ENCODE data around the gene CNOT4. TPM values are rescaled to one million over a fixed set of nuclear protein-coding genes. Genes with fewer than 3 reads are reported as not detected.

The CNOT4 gene
- total and polyA plus RNA-seq, 8 donors, result 4.6 to 50.2 (median 10.9) TPM

DNA sequence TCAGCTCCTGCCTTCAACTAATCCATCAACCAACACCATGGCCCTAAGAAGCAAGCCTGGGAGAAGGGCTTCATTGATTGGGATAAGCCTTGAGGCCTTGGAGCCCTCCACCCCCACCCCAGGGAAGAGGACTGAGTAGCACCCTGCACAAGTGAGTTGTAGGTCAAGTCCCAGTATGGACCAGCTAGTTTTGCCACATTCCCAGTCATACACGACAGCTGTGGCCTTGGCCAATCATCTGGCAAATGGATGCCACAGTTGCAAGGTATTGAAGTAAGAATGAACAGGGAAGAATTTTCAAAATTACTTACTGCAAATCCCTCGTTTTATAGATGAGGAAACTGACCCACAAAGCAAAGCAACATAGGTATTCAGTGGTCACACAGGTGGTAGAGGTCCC is 166.5 kb downstream of the CNOT4 start:
- H3K36me3 ChIP-seq, result no peaks in the 10 kb centered on the region
- 62 to 93% (median 67%) methylated on average over 2 of the region's 2 CpGs for WGBS, 5 donors
- DNase-seq, result no peak
- H3K27ac ChIP-seq, result no peak overlapping the region
- intact Hi-C loops (cut with DNase I; ENCODE audit: low total_unique reads), result no loop called here
- H3K4me3 ChIP-seq, result no peak overlapping the region
- H3K27me3 ChIP-seq, result no peaks in the 10 kb centered on the region
- TF ChIP-seq EP300 (IDR thresholded peaks at IDR 0.05) (no peak), POLR2A (IDR thresholded peaks at IDR 0.05) (no peak), POLR2AphosphoS5 (IDR thresholded peaks at IDR 0.05) (no peak)
- TF ChIP-seq, protein P1, sequence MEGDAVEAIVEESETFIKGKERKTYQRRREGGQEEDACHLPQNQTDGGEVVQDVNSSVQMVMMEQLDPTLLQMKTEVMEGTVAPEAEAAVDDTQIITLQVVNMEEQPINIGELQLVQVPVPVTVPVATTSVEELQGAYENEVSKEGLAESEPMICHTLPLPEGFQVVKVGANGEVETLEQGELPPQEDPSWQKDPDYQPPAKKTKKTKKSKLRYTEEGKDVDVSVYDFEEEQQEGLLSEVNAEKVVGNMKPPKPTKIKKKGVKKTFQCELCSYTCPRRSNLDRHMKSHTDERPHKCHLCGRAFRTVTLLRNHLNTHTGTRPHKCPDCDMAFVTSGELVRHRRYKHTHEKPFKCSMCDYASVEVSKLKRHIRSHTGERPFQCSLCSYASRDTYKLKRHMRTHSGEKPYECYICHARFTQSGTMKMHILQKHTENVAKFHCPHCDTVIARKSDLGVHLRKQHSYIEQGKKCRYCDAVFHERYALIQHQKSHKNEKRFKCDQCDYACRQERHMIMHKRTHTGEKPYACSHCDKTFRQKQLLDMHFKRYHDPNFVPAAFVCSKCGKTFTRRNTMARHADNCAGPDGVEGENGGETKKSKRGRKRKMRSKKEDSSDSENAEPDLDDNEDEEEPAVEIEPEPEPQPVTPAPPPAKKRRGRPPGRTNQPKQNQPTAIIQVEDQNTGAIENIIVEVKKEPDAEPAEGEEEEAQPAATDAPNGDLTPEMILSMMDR (IDR thresholded peaks at IDR 0.05), result no peak
- H3K4me1 ChIP-seq, result no peaks in the 10 kb centered on the region
- H3K9me3 ChIP-seq, result no peaks in the 10 kb centered on the region

DNA sequence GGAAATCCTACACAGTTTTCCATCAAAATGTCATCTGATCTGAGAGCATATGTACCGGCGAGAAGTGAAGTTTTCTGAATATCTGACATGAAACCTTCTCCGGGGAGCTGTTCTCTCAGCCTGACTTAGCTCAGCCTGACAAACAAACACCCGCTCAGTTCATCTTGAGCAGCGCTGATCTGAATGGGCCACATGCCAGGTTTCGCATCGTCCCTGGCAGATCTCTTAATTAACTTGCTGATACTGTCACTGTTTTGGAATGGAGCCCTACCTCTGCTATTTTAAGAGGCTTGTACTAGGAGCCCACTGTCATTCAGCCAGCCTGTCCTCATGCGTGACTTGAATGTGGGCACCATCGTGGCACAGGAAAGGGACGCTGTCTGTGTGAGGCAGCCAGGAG is 167.0 kb downstream of the CNOT4 start:
- 54 to 75% (median 66%) methylated on average over 10 of the region's 10 CpGs for WGBS, 5 donors
- no peaks in the 10 kb centered on the region for H3K9me3 ChIP-seq
- H3K36me3 ChIP-seq, result no peaks in the 10 kb centered on the region
- peak in 1 of 2 donors; percentile 41 for DNase-seq
- H3K4me3 ChIP-seq, result no peak overlapping the region
- no peak overlapping the region for H3K27ac ChIP-seq
- H3K27me3 ChIP-seq, result no peaks in the 10 kb centered on the region
- no peaks in the 10 kb centered on the region for H3K4me1 ChIP-seq
- intact Hi-C loops (cut with DNase I; ENCODE audit: low total_unique reads), result no loop called here
- no peak for TF ChIP-seq EP300 (IDR thresholded peaks at IDR 0.05)
- TF ChIP-seq, protein P1 (IDR thresholded peaks at IDR 0.05), result no peak
- TF ChIP-seq POLR2AphosphoS5 (IDR thresholded peaks at IDR 0.05), result no peak
- TF ChIP-seq POLR2A (IDR thresholded peaks at IDR 0.05), result no peak

DNA sequence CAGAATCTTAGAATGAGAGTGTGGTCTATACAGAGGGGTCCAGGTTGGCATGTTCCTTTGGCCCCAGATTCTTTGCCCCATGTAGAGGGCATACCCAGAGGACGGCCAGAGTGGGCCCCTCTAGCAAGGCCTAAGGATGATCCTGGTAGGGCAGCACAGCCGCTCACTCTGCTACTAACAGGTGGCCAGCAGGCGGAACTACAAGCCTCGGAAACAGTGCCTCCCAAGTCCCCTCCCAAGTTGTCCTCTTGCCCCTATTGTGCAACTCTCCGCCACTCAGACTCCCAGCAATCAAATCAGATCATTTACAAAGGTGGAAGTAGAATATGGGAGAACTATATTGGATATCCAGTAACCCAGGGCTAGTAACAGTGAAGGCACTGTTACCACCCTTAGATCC is 168.9 kb downstream of the CNOT4 start:
- Histone ChIP-seq H3K27me3 (no peaks in the 10 kb centered on the region), H3K4me3 (no peak overlapping the region), H3K27ac (no peak overlapping the region), H3K36me3 (no peaks in the 10 kb centered on the region), H3K4me1 (no peaks in the 10 kb centered on the region), H3K9me3 (no peaks in the 10 kb centered on the region)
- 74 to 84% (median 79%) methylated on average over 5 of the region's 5 CpGs for WGBS, 5 donors
- intact Hi-C loops (cut with DNase I; ENCODE audit: low total_unique reads), result no loop called here
- peak in 1 of 2 donors; percentile 38 for DNase-seq
- no peak for TF ChIP-seq EP300 (IDR thresholded peaks at IDR 0.05)
- no peak for TF ChIP-seq POLR2AphosphoS5 (IDR thresholded peaks at IDR 0.05)
- TF ChIP-seq POLR2A (IDR thresholded peaks at IDR 0.05), result no peak
- TF ChIP-seq, protein P1 (IDR thresholded peaks at IDR 0.05), result no peak

DNA sequence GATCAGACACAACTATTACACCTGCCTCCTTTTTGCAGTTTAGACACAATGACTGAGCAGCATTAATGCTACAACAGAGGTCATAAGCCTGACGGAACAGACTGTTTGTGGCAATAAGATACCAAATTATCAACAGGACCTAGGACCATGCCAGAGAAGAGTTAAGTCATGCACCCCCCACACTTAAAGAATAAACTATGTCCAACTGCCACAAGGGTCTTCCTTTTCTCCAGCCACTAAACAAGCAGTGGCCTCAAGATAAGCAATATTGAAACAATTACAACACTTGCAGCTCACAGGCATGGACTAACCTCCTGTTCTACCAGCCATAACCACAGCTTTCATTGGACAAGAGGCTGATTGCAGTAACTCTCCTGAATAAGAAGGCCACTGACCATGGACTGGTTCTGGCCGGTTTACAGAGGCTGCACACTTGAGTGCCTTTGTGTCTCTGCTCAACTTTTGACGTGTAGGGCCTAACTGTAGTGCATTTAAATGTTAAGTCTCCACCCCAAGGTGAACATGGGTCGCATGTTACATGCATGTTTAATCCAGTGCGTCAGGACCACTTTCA is 171.8 kb downstream of the CNOT4 start:
- WGBS, 5 donors, result 76 to 90% (median 86%) methylated on average over 5 of the region's 5 CpGs
- Histone ChIP-seq H3K4me3 (no peak overlapping the region), H3K36me3 (no peaks in the 10 kb centered on the region), H3K9me3 (no peaks in the 10 kb centered on the region), H3K27ac (no peak overlapping the region), H3K4me1 (peaks cover 0 to 12% (median 0%) of the 10 kb centered on the region in 4 donors), H3K27me3 (no peaks in the 10 kb centered on the region)
- no peak for DNase-seq
- TF ChIP-seq POLR2AphosphoS5 (IDR thresholded peaks at IDR 0.05), result no peak
- TF ChIP-seq EP300 (IDR thresholded peaks at IDR 0.05), result no peak
- TF ChIP-seq POLR2A (IDR thresholded peaks at IDR 0.05), result no peak
- TF ChIP-seq, protein P1 (IDR thresholded peaks at IDR 0.05), result no peak
- intact Hi-C loops (cut with DNase I; ENCODE audit: low total_unique reads), result no loop called here

All from stomach (tissue), 9 donors.